ENCODE measurements around the gene DIRAS1.

GRCh38 chr19:2702170-2703076 lies 18.7 kb downstream of the DIRAS1 start, which contains the start of gene GNG7:
- TF ChIP-seq CTCF (IDR thresholded peaks at IDR 0.05; ENCODE audit: low read depth, low read length, missing input control) (no peak), GABPA (IDR thresholded peaks at IDR 0.05 in 1 of 2, conservative IDR thresholded peaks at IDR 0.05 in 1 of 2) (no peak), JUND (IDR thresholded peaks at IDR 0.05) (no peak), FOXA1 (IDR thresholded peaks at IDR 0.05) (no peak), YY1 (IDR thresholded peaks at IDR 0.05) (no peak), SP1 (IDR thresholded peaks at IDR 0.05) (no peak), MAX (IDR thresholded peaks at IDR 0.05) (no peak), ZBTB33 (IDR thresholded peaks at IDR 0.05) (no peak), TAF1 (conservative IDR thresholded peaks at IDR 0.05) (no peak), RAD21 (IDR thresholded peaks at IDR 0.05) (no peak)

All from liver (tissue), 3 donors.